Peyer's patch (tissue), 4 donors: ENCODE data around the gene TCAP. TPM values are rescaled to one million over a fixed set of nuclear protein-coding genes. Genes with fewer than 3 reads are reported as not detected.

Source experiments
- DNase-seq, 3 donors: peaks; one replicate each; pipeline ENCODE4 v3.0.0-alpha.2; 2017 to 2019
- H3K27ac ChIP-seq, 4 donors: fragments of 200-600 bp; sonication (generic); one replicate each; pipeline ENCODE4 v1.5.1; 2016 to 2019
- H3K27me3 ChIP-seq, 2 donors: fragments of 200-600 bp; sonication (generic); one replicate each; pipeline ENCODE4 v1.5.1; 2019
- H3K36me3 ChIP-seq, 3 donors: fragments of 200-600 bp; sonication (generic); one replicate each; pipeline ENCODE4 v1.5.1; 2016 to 2019
- H3K4me1 ChIP-seq, 4 donors: fragments of 200-600 bp; sonication (generic); one replicate each; pipeline ENCODE4 v1.5.1; 2016 to 2019
- H3K4me3 ChIP-seq, 4 donors: fragments of 200-600 bp; sonication (generic); 1 replicate in 3 of 4; 2 replicates in 1 of 4; pipeline ENCODE4 v1.5.1; 2016 to 2019; ENCODE audit warnings: mild to moderate bottlenecking in 1 of 4
- H3K9me3 ChIP-seq, 4 donors: fragments of 200-600 bp; sonication (generic); one replicate each; pipeline ENCODE4 v1.5.1; 2016 to 2019; ENCODE audit warnings: mild to moderate bottlenecking in 1 of 4
- CTCF ChIP-seq, 6 experiments: fragments of 450-650 bp in 4 of 6; fragments of 200-600 bp in 2 of 6; sonication (generic) in 1 of 6; IDR thresholded peaks; one replicate each; pipeline ENCODE4 v1.5.1; 2017 to 2019; ENCODE audit warnings: antibody characterized with exemption in 6 of 6, mild to moderate bottlenecking in 3 of 6, moderate library complexity in 1 of 6
- POLR2A ChIP-seq, 2 donors: fragments of 450-650 bp; IDR thresholded peaks; one replicate each; pipeline ENCODE4 v1.5.1; 2017; ENCODE audit warnings: antibody characterized with exemption in 2 of 2, mild to moderate bottlenecking in 2 of 2, moderate library complexity in 2 of 2
- total RNA-seq, 4 donors: library from RNA; depleted of rRNA; stranded (reverse); fragments of >200 nt; gene quantifications; one replicate each; pipeline ENCODE4 v1.1.0, GENCODE V29; 2016

Gene TCAP
- total RNA-seq, 4 donors from 2014 or later, result 0.53 to 1.9 (median 1.1) TPM; not detected in 1

GRCh38 chr17:39699818-39700147, 34.6 kb downstream of the TCAP start, which contains the start of gene ERBB2:
ERBB2 (plus strand) TSS chr17:39700064; CDS start chr17:39700239, 175 bp downstream.
- Histone ChIP-seq H3K4me1 (peaks cover 0 to 43% (median 3%) of the 10 kb centered on the region in 4 donors), H3K27ac (peak within 1 kb of the TSS; percentile 65 to 96 (median 92)), H3K27me3 (no peaks in the 10 kb centered on the region), H3K9me3 (no peaks in the 10 kb centered on the region), H3K4me3 (peak within 1 kb of the TSS; percentile 40 to 88 (median 68)), H3K36me3 (no peaks in the 10 kb centered on the region)
- DNase-seq, result peak in 2 of 3 donors; percentile 81 to 86
- TF ChIP-seq POLR2A (IDR thresholded peaks at IDR 0.05) (peak; percentile 86 to 90), CTCF (IDR thresholded peaks at IDR 0.05) (peak in 1 of 6 experiments; percentile 7)

- peak in 1 of 3 donors; percentile 69 for DNase-seq
- Histone ChIP-seq H3K4me1 (peaks cover 0 to 45% (median 5%) of the 10 kb centered on the region in 4 donors), H3K27ac (peak overlapping the region; percentile 65 to 96 (median 92)), H3K4me3 (peak overlapping the region; percentile 40 to 88 (median 68)), H3K36me3 (no peaks in the 10 kb centered on the region), H3K27me3 (no peaks in the 10 kb centered on the region), H3K9me3 (no peaks in the 10 kb centered on the region)
- TF ChIP-seq CTCF (IDR thresholded peaks at IDR 0.05) (no peak), POLR2A (IDR thresholded peaks at IDR 0.05) (no peak)
These were observed 35.2 kb downstream of the TCAP start for GRCh38 chr17:39700148-39700987.

GRCh38 chr17:39701012-39701783, 36.0 kb downstream of the TCAP start:
- Histone ChIP-seq H3K4me3 (peak overlapping the region in 3 of 4 donors; percentile 60 to 88 (median 76)), H3K27me3 (no peaks in the 10 kb centered on the region), H3K9me3 (no peaks in the 10 kb centered on the region), H3K36me3 (no peaks in the 10 kb centered on the region), H3K27ac (peak overlapping the region in 3 of 4 donors; percentile 91 to 96 (median 93)), H3K4me1 (peaks cover 0 to 50% (median 5%) of the 10 kb centered on the region in 4 donors)
- DNase-seq, result peak in 2 of 3 donors; percentile 73 to 87
- peak in 1 of 6 experiments; percentile 2 for TF ChIP-seq CTCF (IDR thresholded peaks at IDR 0.05)
- TF ChIP-seq POLR2A (IDR thresholded peaks at IDR 0.05), result peak; percentile 90 to 97

GRCh38 chr17:39701784-39702422, 36.8 kb downstream of the TCAP start:
- H3K36me3 ChIP-seq, result no peaks in the 10 kb centered on the region
- peak overlapping the region in 1 of 4 donors; percentile 96 for H3K27ac ChIP-seq
- H3K27me3 ChIP-seq, result no peaks in the 10 kb centered on the region
- peak overlapping the region in 2 of 4 donors; percentile 6 to 76 for H3K4me3 ChIP-seq
- H3K9me3 ChIP-seq, result no peaks in the 10 kb centered on the region
- no peak for DNase-seq
- TF ChIP-seq CTCF (IDR thresholded peaks at IDR 0.05) (no peak), POLR2A (IDR thresholded peaks at IDR 0.05) (no peak)
- peaks cover 2 to 54% (median 5%) of the 10 kb centered on the region in 4 donors for H3K4me1 ChIP-seq
